ENCODE results near the gene HECW1.
"Not testable (repeated sequence)": the region's sequence is repeated elsewhere in the genome, so short reads cannot be mapped to it uniquely, and the experiment has no call there.

The HECW1 gene

GRCh38 chr7:43557831-43558495 lies 445.5 kb downstream of the HECW1 start:
- DNase-seq, result no peak

GRCh38 chr7:43559171-43559945 lies 446.9 kb downstream of the HECW1 start:
- no peak for DNase-seq

GRCh38 chr7:43559946-43560335 lies 447.5 kb downstream of the HECW1 start:
- no peak for DNase-seq

- DNase-seq, result no peak
These were observed 448.4 kb downstream of the HECW1 start for GRCh38 chr7:43560742-43561330.

DNA sequence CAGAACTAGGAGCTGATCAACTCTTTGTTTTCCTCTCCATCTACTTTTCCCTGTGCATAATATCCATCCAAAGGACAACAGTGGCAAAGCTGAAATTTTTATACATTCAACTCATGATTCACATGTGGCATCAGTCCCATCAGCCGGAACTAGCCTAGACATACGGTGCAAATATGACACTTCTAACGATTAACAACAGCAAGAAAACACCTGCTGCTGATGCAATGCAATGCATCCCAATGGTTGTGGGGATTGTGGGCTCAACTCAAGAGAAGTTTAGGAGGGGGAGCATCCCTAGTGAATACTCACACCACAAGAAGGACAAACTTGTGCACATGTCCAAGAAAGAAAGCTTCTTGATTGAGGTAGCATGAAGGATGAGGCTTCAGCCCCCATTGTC lies 449.9 kb downstream of the HECW1 start:
- DNase-seq, result no peak

DNA sequence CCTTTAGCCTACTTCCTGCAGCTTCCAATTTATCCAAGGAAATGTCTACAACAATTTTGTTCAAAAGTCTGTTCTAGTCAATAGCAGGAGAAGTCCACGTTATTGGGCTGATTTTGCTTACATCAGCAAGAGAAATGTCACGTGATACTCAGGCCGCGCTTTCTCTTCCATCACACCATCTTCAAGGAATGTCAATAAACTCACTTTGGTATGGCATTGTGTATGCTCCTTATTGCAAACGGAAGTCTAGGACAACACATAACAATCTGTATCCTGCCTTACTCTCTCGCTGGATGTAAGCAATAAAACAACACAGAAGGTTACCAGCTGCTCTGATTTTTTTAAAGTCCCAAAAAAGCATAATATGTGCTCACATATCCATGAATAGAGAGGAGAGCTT lies 453.3 kb downstream of the HECW1 start:
- no peak for DNase-seq

- no peak for DNase-seq
These were observed 456.1 kb downstream of the HECW1 start for GRCh38 chr7:43568529-43568928.

GRCh38 chr7:43569424-43569823 lies 457.0 kb downstream of the HECW1 start:
- DNase-seq, result no peak

DNA sequence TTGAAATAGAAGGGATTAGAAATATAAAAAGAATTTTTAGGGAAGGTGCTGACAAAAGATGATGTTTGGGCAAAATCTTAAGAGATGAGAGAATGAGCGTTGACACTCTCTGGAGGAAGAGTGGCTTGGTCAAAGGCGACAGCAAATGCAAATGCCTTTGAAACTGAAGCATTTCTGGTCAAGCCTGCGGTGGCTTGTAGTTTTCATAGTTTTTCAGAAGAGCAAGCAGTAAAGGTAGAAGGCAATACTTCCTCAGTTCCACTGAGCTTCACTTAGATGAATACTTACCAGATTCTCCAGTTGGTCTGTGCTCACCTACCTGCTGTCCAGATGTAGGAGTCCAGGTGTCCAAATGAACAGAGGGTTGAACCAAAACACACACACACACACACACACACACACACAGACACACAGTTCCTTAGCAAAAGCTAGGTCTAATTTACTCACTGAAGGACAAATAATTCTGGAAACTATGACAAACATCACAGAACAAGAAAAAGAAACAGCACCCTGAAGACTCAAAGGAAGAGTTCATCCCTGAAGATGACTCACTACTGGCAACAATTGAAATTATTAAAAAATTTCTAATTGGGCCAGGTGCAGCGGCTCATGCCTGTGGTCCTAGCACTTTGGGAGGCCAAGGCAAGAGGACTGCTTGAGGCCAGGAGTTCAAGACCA lies 458.4 kb downstream of the HECW1 start:
- no peak for DNase-seq

DNA sequence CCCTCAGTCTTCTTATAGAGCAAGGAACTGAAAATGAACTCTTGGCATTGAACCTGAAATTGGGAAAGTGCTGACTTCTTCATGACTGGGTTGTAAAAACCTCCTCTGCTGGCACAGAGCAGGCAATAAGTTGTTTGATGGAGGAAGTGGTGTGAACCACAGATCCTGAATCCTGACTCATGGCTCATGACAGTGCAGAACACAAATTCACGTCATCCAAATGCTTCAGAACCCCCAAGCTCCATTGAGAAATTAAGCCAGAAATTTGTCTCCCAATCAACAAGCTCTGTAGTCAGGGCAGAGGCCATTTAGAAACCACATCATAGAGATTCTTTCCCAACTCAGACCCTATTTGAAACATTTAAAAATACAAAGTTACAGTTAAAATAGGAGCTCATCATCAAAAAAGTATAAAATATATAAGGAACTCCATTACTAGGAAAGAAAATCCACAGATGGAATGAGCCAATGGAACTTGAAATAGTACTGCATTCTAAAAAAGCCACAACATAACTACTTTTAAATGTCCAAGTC lies 460.1 kb downstream of the HECW1 start:
- DNase-seq, result no peak

GRCh38 chr7:43573832-43574231 lies 461.4 kb downstream of the HECW1 start:
- DNase-seq, result not testable (repeated sequence)

DNA sequence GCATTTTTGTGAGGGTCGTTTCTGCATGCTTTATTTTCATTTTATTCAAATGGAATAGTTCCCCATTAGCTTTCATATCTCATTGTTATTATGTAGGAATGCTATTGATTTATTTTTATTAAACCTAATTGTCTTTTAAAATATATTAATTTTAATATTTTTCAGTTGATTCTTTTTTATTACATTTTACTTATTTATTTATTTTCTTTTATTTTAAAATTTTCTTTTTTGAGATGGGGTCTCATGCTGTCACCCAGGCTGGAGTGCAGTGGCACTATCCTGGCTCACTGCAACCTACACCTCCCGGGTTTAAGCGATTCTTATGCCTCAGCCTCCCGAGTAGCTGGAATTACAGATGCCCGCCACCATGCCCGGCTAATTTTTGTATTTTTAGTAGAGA lies 463.1 kb downstream of the HECW1 start:
- DNase-seq, result no peak

- DNase-seq, result no peak
These were observed 463.8 kb downstream of the HECW1 start for GRCh38 chr7:43576241-43576640.

DNA sequence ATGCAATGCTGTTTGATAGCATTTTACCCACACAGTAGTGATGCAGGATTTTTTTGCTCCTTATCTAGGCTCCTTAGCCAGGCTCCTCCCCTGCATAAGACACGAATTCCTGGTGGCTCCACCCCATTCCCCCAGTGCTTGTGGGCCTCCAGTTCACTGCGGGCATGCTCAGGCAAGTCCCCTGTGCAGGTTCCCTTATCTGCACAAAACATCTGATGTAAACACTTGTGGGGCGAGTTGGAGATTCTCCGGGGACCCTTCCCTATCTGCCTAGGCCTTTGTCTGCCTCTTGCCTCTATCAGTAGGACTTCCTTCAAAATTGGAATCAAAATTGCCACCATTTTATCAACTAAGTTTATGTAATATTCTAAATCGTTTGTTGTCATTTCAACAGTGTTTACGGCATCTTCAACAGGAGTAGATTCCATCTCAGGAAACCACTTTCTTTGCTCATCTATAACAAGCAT lies 465.1 kb downstream of the HECW1 start:
- DNase-seq, result no peak

DNA sequence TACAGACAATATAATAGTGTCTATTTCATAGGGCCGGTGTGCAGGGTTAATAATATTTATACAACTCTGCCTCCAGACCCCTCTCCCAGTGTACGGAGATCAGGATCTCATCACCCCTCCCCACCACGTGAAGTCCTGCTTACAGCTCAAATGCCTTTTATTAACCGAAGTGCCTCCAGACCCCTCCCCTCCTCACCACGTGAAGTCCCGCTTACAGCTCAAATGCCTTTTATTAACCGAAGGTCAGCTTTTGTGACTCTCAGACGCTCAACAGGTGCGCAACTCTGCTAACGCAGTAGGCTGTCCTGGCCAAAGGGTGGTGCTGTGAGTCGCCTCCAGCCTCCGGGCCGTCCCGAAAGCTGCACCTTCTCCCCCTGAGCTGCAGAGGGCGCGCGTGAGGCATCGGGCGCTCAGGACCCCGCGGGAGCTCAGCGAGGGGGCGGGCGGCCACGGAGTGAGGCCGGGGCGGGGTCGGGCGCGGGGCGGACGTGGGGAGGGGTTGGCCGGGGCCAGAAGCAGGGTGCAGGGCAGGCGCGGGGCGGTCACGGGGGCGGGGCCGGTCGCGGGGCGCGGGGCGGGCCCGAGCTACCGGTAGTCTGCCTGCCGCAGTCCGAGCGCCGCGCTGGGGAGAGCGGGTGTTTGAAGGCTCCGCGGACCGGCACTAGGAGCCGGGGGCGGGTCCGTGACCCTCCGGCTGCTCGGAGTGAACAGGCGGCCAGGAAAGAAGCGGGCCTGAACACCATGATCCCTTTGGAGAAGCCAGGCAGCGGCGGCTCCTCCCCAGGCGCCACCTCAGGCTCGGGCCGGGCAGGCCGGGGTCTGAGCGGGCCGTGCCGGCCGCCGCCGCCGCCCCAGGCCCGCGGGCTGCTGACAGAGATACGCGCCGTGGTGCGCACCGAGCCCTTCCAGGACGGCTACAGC lies 470.3 kb downstream of the HECW1 start, which contains the start of gene STK17A:
Gene STK17A, plus strand, starts transcription at position 606 of the 921 bp plus-strand sequence. Its CDS starts 136 bp downstream, at position 742.
- peak; percentile 96 for DNase-seq

GRCh38 chr7:43583424-43584194 lies 471.2 kb downstream of the HECW1 start:
- DNase-seq, result peak; percentile 76

DNA sequence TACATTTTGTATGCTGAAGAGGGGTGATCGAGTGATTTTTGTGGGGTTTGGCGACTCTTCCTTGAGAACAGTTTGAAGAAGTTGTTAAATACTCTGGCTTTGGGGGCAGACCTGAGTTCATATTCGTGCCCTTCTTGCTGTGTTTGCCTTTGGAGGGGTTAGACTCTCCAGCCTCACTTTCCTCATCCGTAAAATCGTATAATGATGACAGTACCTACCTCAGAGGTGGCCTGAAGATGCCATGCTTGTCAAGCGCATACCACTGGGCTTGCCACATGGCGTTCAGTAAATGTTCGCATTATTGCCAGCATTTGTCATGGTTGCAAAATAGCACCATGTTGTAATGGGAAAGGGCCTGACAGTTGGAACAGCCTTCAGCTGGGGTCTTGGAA lies 471.7 kb downstream of the HECW1 start:
- DNase-seq, result no peak

- not testable (repeated sequence) for DNase-seq
These were observed 472.3 kb downstream of the HECW1 start for GRCh38 chr7:43584733-43585132.

- no peak for DNase-seq
These were observed 473.1 kb downstream of the HECW1 start for GRCh38 chr7:43585562-43585961.

DNA sequence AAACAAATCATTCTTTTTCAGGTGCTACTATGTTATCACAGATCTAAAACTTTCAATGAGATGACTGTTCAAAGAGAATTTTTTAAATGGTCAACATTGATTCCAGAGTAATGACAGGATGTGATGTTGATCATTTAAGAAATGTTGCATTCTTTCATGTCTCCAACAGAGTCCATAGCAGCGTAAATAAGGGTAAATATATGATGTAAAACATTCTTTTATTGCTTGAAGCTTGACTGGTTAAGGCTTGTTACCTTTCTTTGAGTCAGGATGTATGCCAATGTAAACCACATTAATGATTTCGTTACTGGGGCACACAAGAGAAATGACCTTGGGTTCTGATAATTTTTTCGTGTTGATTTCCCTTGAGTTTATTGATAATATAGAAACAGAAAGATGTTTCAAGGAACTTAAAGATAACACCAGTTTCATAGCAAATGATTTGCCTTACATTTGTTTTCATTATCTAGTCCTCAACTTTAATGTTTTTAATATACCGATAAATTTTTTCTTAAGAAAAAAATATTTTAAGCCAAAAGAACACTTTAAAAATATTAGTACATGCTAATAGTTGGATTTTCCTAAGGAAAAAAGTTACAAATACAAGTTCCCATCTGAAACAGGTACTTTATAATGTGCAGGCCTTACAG lies 473.9 kb downstream of the HECW1 start:
- no peak for DNase-seq
